A673 (cell line): ENCODE data around the gene IL10RB. TPM values are rescaled to one million over a fixed set of nuclear protein-coding genes. Genes with fewer than 3 reads are reported as not detected.

Source experiments
- BruUV-seq: library from RNA; stranded (reverse); fragments of 400-500 nt; replicated peaks from 2 replicates; lab custom pipeline; 2021; lab: Mats Ljungman, UMichigan
- CTCF ChIA-PET: fragments of 300-600 bp; sonication (Branson Sonifier 250); formaldehyde crosslinking; loops from one replicate; lab custom pipeline; 2022; ENCODE audit warnings: antibody characterized with exemption; lab: Charles Lee
- POLR2A ChIA-PET: fragments of 300-600 bp; sonication (Branson Sonifier 250); formaldehyde crosslinking; loops from one replicate; lab custom pipeline; 2022; ENCODE audit warnings: antibody characterized with exemption; ENCODE audit not compliant: low non-redundant PET; lab: Charles Lee
- DNase-seq: peaks from one replicate; pipeline ENCODE4 v3.0.0-alpha.2; 2015; ENCODE audit warnings: low spot score
- H3K27ac ChIP-seq: fragments of 200-600 bp; sonication (generic); 2 replicates; pipeline ENCODE4 v1.5.1; 2016; ENCODE audit warnings: mixed run types, low read depth, mild to moderate bottlenecking, mixed read lengths, antibody characterized with exemption, low read length; ENCODE audit not compliant: poor library complexity, severe bottlenecking
- H3K27me3 ChIP-seq: fragments of 200-600 bp; sonication (generic); replicated peaks from 2 replicates; pipeline ENCODE4 v1.6.1; 2017; ENCODE audit warnings: mixed run types, low read depth, mild to moderate bottlenecking, mixed read lengths, antibody characterized with exemption, low read length; ENCODE audit not compliant: insufficient read depth, poor library complexity
- H3K36me3 ChIP-seq: fragments of 200-600 bp; sonication (generic); 2 replicates; pipeline ENCODE4 v1.6.1; 2016; ENCODE audit warnings: mixed run types, mild to moderate bottlenecking, mixed read lengths, antibody characterized with exemption, low read length; ENCODE audit not compliant: insufficient read depth, poor library complexity, severe bottlenecking
- H3K4me1 ChIP-seq: fragments of 200-600 bp; sonication (generic); 2 replicates; pipeline ENCODE4 v1.6.1; 2017; ENCODE audit warnings: mixed run types, mild to moderate bottlenecking, mixed read lengths, antibody characterized with exemption, low read length; ENCODE audit not compliant: insufficient read depth, poor library complexity, severe bottlenecking
- H3K4me3 ChIP-seq: fragments of 200-600 bp; sonication (generic); 2 replicates; pipeline ENCODE4 v1.5.1; 2016; ENCODE audit warnings: low read depth, mixed run types, mild to moderate bottlenecking, mixed read lengths, low read length; ENCODE audit not compliant: poor library complexity, severe bottlenecking
- H3K9me3 ChIP-seq: fragments of 200-600 bp; sonication (generic); 2 replicates; pipeline ENCODE4 v1.6.1; 2016; ENCODE audit warnings: mixed run types, low read depth, mild to moderate bottlenecking, mixed read lengths, antibody characterized with exemption, low read length; ENCODE audit not compliant: poor library complexity, severe bottlenecking
- CTCF ChIP-seq: fragments of 300-800, 200-600 bp; sonication (generic); conservative IDR thresholded peaks from 2 replicates; pipeline ENCODE4 v1.5.1; 2017; ENCODE audit warnings: low read depth, mild to moderate bottlenecking, antibody characterized with exemption, low read length, moderate library complexity, mixed read lengths
- EZH2 ChIP-seq: fragments of 200-600 bp; sonication (generic); IDR thresholded peaks from 2 replicates; pipeline ENCODE4 v1.6.1; 2017; ENCODE audit warnings: borderline replicate concordance, low read depth, mild to moderate bottlenecking, mixed read lengths, antibody characterized with exemption, low read length; ENCODE audit not compliant: poor library complexity, severe bottlenecking
- intact Hi-C: fragments of 100-400 bp; cut with micrococcal nuclease; formaldehyde crosslinking; loops from one replicate; pipeline ENCODE4 v1.10.0; 2022; ENCODE audit not compliant: unreplicated experiment
- total RNA-seq: library from RNA; stranded (reverse); gene quantifications from 2 replicates; pipeline ENCODE4 v1.2.3, GENCODE V29; 2021

The IL10RB gene
- total RNA-seq, 1 experiment from 2014 or later, result 11.1 TPM

GRCh38 chr21:33301632-33302002, 35.5 kb downstream of the IL10RB start:
- Histone ChIP-seq H3K27me3 (no peaks in the 10 kb centered on the region), H3K27ac (no peak overlapping the region), H3K36me3 (peaks cover under 1% of the 10 kb centered on the region), H3K9me3 (no peaks in the 10 kb centered on the region), H3K4me3 (no peak overlapping the region), H3K4me1 (no peaks in the 10 kb centered on the region)
- POLR2A ChIA-PET, result no interaction called here
- intact Hi-C loops, result no loop called here
- no peak for TF ChIP-seq EZH2
- TF ChIP-seq CTCF, result no peak
- CTCF ChIA-PET, result no interaction called here
- no TSS peak for BruUV-seq
- no peak for DNase-seq

GRCh38 chr21:33302055-33302454, 35.9 kb downstream of the IL10RB start:
- ChIA-PET CTCF (no interaction called here), POLR2A (no interaction called here)
- no peak for DNase-seq
- no peaks in the 10 kb centered on the region for H3K4me1 ChIP-seq
- no peaks in the 10 kb centered on the region for H3K27me3 ChIP-seq
- intact Hi-C loops, result no loop called here
- no peaks in the 10 kb centered on the region for H3K9me3 ChIP-seq
- no TSS peak for BruUV-seq
- no peaks in the 10 kb centered on the region for H3K36me3 ChIP-seq
- TF ChIP-seq CTCF, result no peak
- TF ChIP-seq EZH2, result no peak
- H3K27ac ChIP-seq, result no peak overlapping the region
- no peak overlapping the region for H3K4me3 ChIP-seq

GRCh38 chr21:33302796-33303195, 36.6 kb downstream of the IL10RB start:
- no peaks in the 10 kb centered on the region for H3K36me3 ChIP-seq
- no peak overlapping the region for H3K4me3 ChIP-seq
- no peak for TF ChIP-seq EZH2
- H3K9me3 ChIP-seq, result no peaks in the 10 kb centered on the region
- no peaks in the 10 kb centered on the region for H3K4me1 ChIP-seq
- CTCF ChIA-PET, result no interaction called here
- no peaks in the 10 kb centered on the region for H3K27me3 ChIP-seq
- POLR2A ChIA-PET, result no interaction called here
- no peak overlapping the region for H3K27ac ChIP-seq
- intact Hi-C loops, result no loop called here
- no peak for DNase-seq
- BruUV-seq, result no TSS peak

- no TSS peak for BruUV-seq
- H3K27ac ChIP-seq, result no peak overlapping the region
- no peak for DNase-seq
- TF ChIP-seq EZH2, result no peak
- TF ChIP-seq CTCF, result no peak
- intact Hi-C loops, result no loop called here
- no peaks in the 10 kb centered on the region for H3K9me3 ChIP-seq
- peaks cover 7% of the 10 kb centered on the region for H3K4me1 ChIP-seq
- ChIA-PET CTCF (no interaction called here), POLR2A (no interaction called here)
- no peaks in the 10 kb centered on the region for H3K36me3 ChIP-seq
- no peak overlapping the region for H3K4me3 ChIP-seq
- H3K27me3 ChIP-seq, result no peaks in the 10 kb centered on the region
Observed at GRCh38 chr21:33305344-33305671, 39.1 kb downstream of the IL10RB start.
